Panc1 (cell line): ENCODE results near the gene SH3GL1. TPM values are rescaled to one million over a fixed set of nuclear protein-coding genes. Genes with fewer than 3 reads are reported as not detected.

Experiments
- ATAC-seq: fragments of 200-7000 bp; cut with Tn5 transposase; 2 replicates; pipeline ENCODE4 v1.9.1; 2020; ENCODE audit warnings: mild to moderate bottlenecking, moderate library complexity
- BruUV-seq: library from RNA; stranded (reverse); fragments of 400-500 nt; replicated peaks from 2 replicates; lab custom pipeline; 2021; lab: Mats Ljungman, UMichigan
- CTCF ChIA-PET: fragments of 300-600 bp; sonication (Branson Sonifier 250); formaldehyde crosslinking; loops from one replicate; lab custom pipeline; 2022; ENCODE audit warnings: antibody characterized with exemption; lab: Charles Lee
- POLR2A ChIA-PET: fragments of 300-600 bp; sonication (Branson Sonifier 250); formaldehyde crosslinking; loops from one replicate; lab custom pipeline; 2022; ENCODE audit warnings: antibody characterized with exemption; lab: Charles Lee
- DNase-seq: peaks from one replicate; pipeline ENCODE4 v3.0.0-alpha.2; 2010; ENCODE audit warnings: low read depth, low spot score
- H3K27ac ChIP-seq: 2 replicates; pipeline ENCODE4 v1.5.1; 2011; ENCODE audit warnings: mild to moderate bottlenecking, low read length, inconsistent platforms
- H3K27me3 ChIP-seq: fragments of 200-500 bp; sonication (Bioruptor generic); 2 replicates; pipeline ENCODE4 v1.6.0; 2014; ENCODE audit warnings: low read length, inconsistent platforms; ENCODE audit not compliant: control insufficient read depth, insufficient read depth
- H3K36me3 ChIP-seq: fragments of 200-500 bp; sonication (Bioruptor generic); 2 replicates; pipeline ENCODE4 v1.5.1; 2014; ENCODE audit warnings: inconsistent platforms, mild to moderate bottlenecking, low read length, moderate library complexity; ENCODE audit not compliant: control insufficient read depth, insufficient read depth
- H3K4me1 ChIP-seq: 2 replicates; pipeline ENCODE4 v1.5.1; 2011; ENCODE audit warnings: inconsistent platforms, mild to moderate bottlenecking, low read length, moderate library complexity; ENCODE audit not compliant: control insufficient read depth, insufficient read depth
- H3K4me3 ChIP-seq, 2 experiments: 2 replicates each; pipeline ENCODE4 v1.5.1; 2011 to 2012; ENCODE audit warnings: low read depth in 2 of 2, low read length in 2 of 2, mild to moderate bottlenecking in 2 of 2, inconsistent platforms in 1 of 2, moderate library complexity in 1 of 2
- H3K9me3 ChIP-seq: fragments of 200-500 bp; sonication (Bioruptor generic); 2 replicates; pipeline ENCODE4 v1.5.1; 2014; ENCODE audit warnings: low read depth, mild to moderate bottlenecking, inconsistent platforms, low read length, moderate library complexity; ENCODE audit not compliant: control insufficient read depth, insufficient read depth
- POLR2AphosphoS5 ChIP-seq: IDR thresholded peaks from 2 replicates; pipeline ENCODE4 v1.6.1; 2012; ENCODE audit warnings: mild to moderate bottlenecking, low read depth, low read length, moderate library complexity
- SIN3A ChIP-seq: IDR thresholded peaks from 2 replicates; pipeline ENCODE4 v1.6.1; 2012; ENCODE audit warnings: low read depth, mild to moderate bottlenecking, low read length, moderate library complexity, borderline replicate concordance; ENCODE audit not compliant: insufficient read depth
- TCF7L2 ChIP-seq: IDR thresholded peaks from 2 replicates; pipeline ENCODE4 v1.6.1; 2011; ENCODE audit warnings: mild to moderate bottlenecking, low read depth, low read length, inconsistent platforms
- in situ Hi-C: cut with HindIII; loops from 2 replicates; pipeline ENCODE4 v1.10.0; 2016; ENCODE audit warnings: low sequenced_read_pairs, low pct_unique_long_range_greater_than_20kb
- intact Hi-C: fragments of 100-400 bp; cut with micrococcal nuclease; formaldehyde crosslinking; loops from one replicate; pipeline ENCODE4 v1.10.0; 2022; ENCODE audit not compliant: unreplicated experiment
- total RNA-seq: library from RNA; stranded (reverse); gene quantifications from one replicate; pipeline ENCODE4 v1.2.1, GENCODE V29; 2021; ENCODE audit not compliant: unreplicated experiment
- TF ChIP-seq, protein P1 (sequence below), 2 experiments: IDR thresholded peaks; 2 replicates each; pipeline ENCODE4 v1.6.1; 2011 to 2012; ENCODE audit warnings: low read depth in 2 of 2, control low read depth in 1 of 2, low read length in 1 of 2, mild to moderate bottlenecking in 1 of 2, moderate library complexity in 1 of 2; ENCODE audit not compliant: insufficient read depth in 1 of 2
- TF ChIP-seq, protein P2 (sequence below): fragments of 450-650 bp; IDR thresholded peaks from 2 replicates; pipeline ENCODE4 v1.5.1; 2017; ENCODE audit warnings: mild to moderate bottlenecking

The SH3GL1 gene
- total RNA-seq, 1 experiment from 2014 or later = 57.1 TPM

DNA sequence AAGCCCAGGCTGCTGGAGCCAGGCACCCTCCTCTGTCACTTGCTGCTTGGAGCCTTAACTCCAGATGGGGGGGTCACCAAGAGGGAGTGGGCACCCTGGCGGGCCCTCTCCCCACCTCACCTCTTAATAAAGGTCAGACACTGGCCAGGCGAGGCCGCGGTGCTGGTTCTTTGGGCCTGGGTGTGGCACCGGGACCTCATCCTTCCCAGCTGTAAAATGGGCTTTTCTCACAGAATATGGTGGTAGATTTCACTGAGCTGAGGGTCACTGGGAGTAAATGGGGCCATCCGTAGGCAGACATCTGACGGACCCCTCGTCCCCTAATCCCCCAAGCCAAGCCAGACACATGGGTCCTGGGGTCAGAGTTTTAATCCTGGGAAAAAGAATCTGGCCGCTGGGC is 76.7 kb downstream of the SH3GL1 start:
- ATAC-seq = no peak
- ChIA-PET POLR2A (interaction anchor here (0.6 kb wide), 1 partner anchor 8 kb away, joined by 3 read pairs; no protein-coding TSS in a partner anchor), CTCF (interaction anchor here (0.5 kb wide), 1 partner anchor 30 kb away, joined by 3 read pairs; no protein-coding TSS in a partner anchor)
- Histone ChIP-seq H3K4me3 (no peak overlapping the region), H3K36me3 (no peaks in the 10 kb centered on the region), H3K27ac (no peak overlapping the region), H3K9me3 (no peaks in the 10 kb centered on the region), H3K4me1 (no peaks in the 10 kb centered on the region), H3K27me3 (no peaks in the 10 kb centered on the region)
- no peak for DNase-seq
- no TSS peak for BruUV-seq
- in situ Hi-C loops (no loop called here), intact Hi-C loops (no loop called here)
- no peak for TF ChIP-seq SIN3A

DNA sequence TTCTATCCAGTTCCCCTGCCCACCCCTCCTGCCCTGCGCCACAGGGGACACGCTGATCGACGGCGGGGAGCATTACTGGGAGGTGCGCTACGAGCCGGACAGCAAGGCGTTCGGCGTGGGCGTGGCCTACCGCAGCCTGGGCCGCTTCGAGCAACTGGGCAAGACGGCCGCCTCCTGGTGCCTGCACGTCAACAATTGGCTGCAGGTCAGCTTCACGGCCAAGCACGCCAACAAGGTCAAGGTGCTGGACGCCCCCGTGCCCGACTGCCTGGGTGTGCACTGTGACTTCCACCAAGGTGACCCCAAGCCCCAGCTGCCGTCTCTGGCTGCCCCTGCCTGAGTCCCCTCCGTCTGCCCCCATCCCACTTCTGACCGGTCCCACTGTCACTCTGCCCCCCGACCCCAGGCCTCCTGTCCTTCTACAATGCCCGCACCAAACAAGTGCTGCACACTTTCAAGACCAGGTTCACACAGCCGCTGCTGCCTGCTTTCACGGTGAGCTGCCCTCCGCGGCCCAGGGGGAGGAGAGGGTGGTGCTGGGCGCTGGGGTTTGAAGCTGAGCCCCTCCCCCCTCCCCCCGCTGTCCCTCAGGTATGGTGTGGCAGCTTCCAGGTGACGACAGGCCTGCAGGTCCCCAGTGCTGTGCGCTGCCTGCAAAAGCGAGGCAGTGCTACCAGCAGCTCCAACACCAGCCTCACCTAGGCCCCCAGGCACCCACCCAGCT is 77.2 kb downstream of the SH3GL1 start:
- H3K9me3 ChIP-seq = no peaks in the 10 kb centered on the region
- H3K4me1 ChIP-seq = no peaks in the 10 kb centered on the region
- BruUV-seq = no TSS peak
- no peaks in the 10 kb centered on the region for H3K36me3 ChIP-seq
- in situ Hi-C loops (no loop called here), intact Hi-C loops (no loop called here)
- no peak for DNase-seq
- no peaks in the 10 kb centered on the region for H3K27me3 ChIP-seq
- ChIA-PET CTCF (no interaction called here), POLR2A (no interaction called here)
- no peak overlapping the region for H3K4me3 ChIP-seq
- H3K27ac ChIP-seq = no peak overlapping the region
- ATAC-seq = peak; percentile 66
- no peak for TF ChIP-seq TCF7L2
- no peak for TF ChIP-seq SIN3A
- TF ChIP-seq, protein P1, sequence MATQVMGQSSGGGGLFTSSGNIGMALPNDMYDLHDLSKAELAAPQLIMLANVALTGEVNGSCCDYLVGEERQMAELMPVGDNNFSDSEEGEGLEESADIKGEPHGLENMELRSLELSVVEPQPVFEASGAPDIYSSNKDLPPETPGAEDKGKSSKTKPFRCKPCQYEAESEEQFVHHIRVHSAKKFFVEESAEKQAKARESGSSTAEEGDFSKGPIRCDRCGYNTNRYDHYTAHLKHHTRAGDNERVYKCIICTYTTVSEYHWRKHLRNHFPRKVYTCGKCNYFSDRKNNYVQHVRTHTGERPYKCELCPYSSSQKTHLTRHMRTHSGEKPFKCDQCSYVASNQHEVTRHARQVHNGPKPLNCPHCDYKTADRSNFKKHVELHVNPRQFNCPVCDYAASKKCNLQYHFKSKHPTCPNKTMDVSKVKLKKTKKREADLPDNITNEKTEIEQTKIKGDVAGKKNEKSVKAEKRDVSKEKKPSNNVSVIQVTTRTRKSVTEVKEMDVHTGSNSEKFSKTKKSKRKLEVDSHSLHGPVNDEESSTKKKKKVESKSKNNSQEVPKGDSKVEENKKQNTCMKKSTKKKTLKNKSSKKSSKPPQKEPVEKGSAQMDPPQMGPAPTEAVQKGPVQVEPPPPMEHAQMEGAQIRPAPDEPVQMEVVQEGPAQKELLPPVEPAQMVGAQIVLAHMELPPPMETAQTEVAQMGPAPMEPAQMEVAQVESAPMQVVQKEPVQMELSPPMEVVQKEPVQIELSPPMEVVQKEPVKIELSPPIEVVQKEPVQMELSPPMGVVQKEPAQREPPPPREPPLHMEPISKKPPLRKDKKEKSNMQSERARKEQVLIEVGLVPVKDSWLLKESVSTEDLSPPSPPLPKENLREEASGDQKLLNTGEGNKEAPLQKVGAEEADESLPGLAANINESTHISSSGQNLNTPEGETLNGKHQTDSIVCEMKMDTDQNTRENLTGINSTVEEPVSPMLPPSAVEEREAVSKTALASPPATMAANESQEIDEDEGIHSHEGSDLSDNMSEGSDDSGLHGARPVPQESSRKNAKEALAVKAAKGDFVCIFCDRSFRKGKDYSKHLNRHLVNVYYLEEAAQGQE (IDR thresholded peaks at IDR 0.05; ENCODE audit: insufficient read depth in 1 of 2, low read depth in 2 of 2, low read length in 1 of 2) = no peak
- TF ChIP-seq, protein P2, sequence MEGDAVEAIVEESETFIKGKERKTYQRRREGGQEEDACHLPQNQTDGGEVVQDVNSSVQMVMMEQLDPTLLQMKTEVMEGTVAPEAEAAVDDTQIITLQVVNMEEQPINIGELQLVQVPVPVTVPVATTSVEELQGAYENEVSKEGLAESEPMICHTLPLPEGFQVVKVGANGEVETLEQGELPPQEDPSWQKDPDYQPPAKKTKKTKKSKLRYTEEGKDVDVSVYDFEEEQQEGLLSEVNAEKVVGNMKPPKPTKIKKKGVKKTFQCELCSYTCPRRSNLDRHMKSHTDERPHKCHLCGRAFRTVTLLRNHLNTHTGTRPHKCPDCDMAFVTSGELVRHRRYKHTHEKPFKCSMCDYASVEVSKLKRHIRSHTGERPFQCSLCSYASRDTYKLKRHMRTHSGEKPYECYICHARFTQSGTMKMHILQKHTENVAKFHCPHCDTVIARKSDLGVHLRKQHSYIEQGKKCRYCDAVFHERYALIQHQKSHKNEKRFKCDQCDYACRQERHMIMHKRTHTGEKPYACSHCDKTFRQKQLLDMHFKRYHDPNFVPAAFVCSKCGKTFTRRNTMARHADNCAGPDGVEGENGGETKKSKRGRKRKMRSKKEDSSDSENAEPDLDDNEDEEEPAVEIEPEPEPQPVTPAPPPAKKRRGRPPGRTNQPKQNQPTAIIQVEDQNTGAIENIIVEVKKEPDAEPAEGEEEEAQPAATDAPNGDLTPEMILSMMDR = no peak
- TF ChIP-seq POLR2AphosphoS5 = no peak

DNA sequence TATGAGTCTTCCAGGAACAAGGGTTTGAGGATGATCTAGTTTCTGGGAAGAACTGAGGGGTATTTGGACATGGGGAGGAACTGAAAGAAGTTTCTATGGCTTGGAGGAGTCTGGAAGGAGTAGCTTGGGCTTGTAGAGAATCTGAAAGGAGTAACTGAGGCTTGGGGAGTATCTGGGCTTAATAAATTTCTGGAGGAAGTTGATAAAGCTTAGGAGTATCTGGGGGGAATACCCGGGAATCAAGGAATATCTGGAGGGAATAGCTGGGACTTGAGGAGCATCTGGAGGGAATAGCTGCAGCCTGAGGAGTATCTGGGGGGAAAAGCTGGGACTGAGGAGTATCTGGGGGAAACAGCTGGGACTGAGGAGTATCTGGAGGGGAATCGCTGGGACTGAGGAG is 79.9 kb downstream of the SH3GL1 start:
- ChIA-PET CTCF (interaction anchor here (1.0 kb wide), 1 partner anchor 53 kb away, joined by 9 read pairs; no protein-coding TSS in a partner anchor), POLR2A (interaction anchor here (0.5 to 0.6 kb wide), 2 partner anchors 530 to 620 kb away, joined by 4 to 7 read pairs; no protein-coding TSS in a partner anchor)
- Histone ChIP-seq H3K27me3 (no peaks in the 10 kb centered on the region), H3K4me3 (no peak overlapping the region), H3K9me3 (no peaks in the 10 kb centered on the region), H3K4me1 (no peaks in the 10 kb centered on the region), H3K27ac (no peak overlapping the region), H3K36me3 (no peaks in the 10 kb centered on the region)
- ATAC-seq = no peak
- DNase-seq = no peak
- TF ChIP-seq, protein P2 = no peak
- no peak for TF ChIP-seq SIN3A
- in situ Hi-C loops = no loop called here
- BruUV-seq = no TSS peak
- intact Hi-C loops = no loop called here
